K562 treated with DMSO at 1 percent for 12 hours (cell line): ENCODE results near the gene OTOP3. TPM values are rescaled to one million over a fixed set of nuclear protein-coding genes. Genes with fewer than 3 reads are reported as not detected.

Source experiments
- total RNA-seq: library from RNA; unstranded; fragments of 300-600 nt; gene quantifications from 2 replicates; pipeline ENCODE4 v1.2.3, GENCODE V29; 2022; ENCODE audit not compliant: insufficient read depth

OTOP3 gene, protein sequence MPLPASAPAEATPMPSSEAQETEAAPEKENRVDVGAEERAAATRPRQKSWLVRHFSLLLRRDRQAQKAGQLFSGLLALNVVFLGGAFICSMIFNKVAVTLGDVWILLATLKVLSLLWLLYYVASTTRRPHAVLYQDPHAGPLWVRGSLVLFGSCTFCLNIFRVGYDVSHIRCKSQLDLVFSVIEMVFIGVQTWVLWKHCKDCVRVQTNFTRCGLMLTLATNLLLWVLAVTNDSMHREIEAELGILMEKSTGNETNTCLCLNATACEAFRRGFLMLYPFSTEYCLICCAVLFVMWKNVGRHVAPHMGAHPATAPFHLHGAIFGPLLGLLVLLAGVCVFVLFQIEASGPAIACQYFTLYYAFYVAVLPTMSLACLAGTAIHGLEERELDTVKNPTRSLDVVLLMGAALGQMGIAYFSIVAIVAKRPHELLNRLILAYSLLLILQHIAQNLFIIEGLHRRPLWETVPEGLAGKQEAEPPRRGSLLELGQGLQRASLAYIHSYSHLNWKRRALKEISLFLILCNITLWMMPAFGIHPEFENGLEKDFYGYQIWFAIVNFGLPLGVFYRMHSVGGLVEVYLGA
- not detected in 2 replicates for total RNA-seq

GRCh38 chr17:74935585-74936469 is at the start of gene OTOP3:
Gene OTOP3 (plus strand): TSS chr17:74935898. CDS start chr17:74935922, 24 bp downstream.

DNA sequence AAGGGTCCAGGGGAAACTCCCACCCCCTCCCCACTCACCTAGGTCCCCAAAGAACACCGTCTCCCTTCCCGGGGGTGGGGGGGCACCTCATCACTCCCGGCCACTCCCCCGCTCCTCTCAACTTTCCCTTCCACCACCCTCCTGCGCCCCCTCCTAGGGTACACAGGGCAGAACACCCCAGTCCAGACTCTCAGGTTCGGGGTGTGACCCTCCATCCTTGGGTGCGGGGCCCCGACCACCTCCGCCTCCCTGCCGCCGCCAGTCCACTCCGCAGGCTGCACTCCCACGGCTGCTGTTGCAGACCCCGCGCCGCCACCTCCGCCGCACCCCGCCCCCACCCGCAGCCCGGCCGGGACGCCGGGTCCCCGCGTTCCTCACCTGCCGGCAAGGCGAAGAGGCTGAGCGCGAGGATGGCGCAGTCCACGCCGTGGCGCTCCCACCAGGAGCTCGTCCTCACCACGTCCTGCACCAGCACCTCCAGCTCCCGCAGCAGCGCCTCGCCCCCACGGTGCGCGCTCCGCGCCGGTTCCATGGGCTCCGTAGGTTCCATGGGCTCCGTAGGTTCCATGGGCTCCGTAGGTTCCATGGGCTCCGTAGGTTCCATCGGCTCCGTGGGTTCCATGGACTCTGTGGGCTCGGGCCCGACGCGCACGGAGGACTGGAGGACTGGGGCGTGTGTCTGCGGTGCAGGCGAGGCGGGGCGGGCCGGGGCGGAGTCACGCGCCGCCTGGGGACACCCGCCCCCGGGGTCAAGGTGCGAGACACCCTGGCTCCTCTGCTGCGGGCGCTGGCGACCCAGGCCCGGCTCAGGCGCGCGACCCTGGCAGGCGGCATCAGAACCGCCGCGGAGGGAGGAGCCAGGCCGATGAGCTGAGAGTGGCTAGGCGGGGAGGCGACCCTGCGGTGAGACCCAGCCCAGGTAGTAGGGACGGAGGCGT is 42.5 kb upstream of the OTOP3 start, which contains the start of gene FADS6:
TSS of gene FADS6 (minus strand) at position 660 of the 938 bp plus-strand sequence. CDS start at position 622, 38 bp downstream.

DNA sequence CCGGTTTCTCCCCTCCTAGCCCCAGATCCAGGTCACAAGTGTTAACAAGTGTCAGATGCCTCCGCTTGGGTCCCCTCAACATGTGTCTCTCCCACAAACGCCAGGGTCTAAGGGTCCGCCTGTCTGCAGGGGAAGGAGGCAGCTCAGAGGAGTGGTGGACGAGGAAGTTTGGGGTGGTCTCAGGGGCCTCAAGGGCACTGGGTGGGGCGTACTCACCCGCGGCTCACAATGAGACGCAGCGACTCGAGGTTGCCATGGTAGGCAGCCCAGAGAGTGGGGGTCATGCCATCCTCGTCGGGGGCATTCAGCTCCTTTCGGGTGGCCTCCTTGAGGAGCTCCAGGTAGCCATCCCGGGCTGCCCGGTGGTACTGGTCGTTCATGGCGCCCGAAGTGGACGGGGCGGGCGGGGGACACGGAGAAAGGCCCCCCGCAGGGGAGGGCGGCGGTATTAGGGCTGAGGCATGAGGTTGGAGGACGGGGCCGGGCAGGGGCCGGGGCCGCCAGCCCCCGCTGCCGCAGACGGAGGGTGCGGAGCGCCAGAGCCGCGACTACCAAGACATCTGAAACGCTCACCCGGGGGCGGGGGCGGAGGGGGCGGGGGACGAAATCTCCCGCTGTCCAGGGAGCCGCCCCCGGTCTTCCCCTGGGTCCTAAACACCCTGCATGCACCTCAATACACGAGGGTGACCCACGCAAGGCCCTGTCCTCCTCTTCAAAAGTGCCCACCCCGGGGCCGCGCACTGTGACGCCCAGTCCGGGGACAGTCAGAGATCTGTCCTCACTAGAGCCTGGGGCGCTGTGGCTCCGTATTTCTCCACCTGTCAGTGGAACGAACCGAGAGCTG is 12.8 kb upstream of the OTOP3 start, which contains the start of gene USH1G:
TSS of gene USH1G (minus strand) at position 562 of the 844 bp plus-strand sequence. CDS start at position 380, 182 bp downstream.

DNA sequence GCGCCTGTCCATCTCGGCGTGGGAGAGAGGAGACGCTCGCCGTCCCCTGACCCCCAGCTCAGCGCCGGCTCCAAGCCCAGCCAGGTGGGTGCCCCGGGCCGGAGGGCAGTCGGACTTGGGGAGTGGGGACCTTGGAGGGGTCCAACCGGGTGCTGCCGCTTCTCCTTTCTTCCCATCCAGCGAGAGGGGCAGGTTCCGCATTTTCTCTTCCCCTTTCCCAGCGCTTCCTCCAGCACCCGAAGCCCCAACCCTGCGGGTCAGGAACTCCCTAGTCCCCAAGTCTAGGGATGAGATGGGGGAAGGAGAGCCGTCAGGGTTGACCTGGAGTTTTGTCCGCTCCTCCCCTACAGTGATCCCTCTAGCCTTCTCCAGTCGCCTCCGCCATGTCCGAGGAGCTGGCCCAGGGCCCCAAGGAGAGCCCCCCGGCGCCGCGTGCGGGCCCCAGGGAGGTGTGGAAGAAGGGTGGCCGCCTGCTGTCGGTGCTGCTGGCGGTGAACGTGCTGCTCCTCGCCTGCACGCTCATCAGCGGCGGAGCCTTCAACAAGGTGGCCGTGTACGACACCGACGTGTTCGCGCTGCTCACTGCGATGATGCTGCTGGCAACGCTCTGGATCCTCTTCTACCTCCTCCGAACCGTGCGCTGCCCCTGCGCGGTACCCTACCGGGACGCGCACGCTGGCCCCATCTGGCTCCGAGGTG is 11.3 kb upstream of the OTOP3 start, which contains the start of gene OTOP2:
TSS of gene OTOP2 (plus strand) at position 24 of the 699 bp plus-strand sequence. CDS start at position 384, 360 bp downstream.

GRCh38 chr17:74972107-74972972 is 36.6 kb downstream of the OTOP3 start, which contains the start of gene HID1:
Gene HID1 (minus strand): TSS chr17:74972759. CDS start chr17:74972656, 103 bp downstream.

DNA sequence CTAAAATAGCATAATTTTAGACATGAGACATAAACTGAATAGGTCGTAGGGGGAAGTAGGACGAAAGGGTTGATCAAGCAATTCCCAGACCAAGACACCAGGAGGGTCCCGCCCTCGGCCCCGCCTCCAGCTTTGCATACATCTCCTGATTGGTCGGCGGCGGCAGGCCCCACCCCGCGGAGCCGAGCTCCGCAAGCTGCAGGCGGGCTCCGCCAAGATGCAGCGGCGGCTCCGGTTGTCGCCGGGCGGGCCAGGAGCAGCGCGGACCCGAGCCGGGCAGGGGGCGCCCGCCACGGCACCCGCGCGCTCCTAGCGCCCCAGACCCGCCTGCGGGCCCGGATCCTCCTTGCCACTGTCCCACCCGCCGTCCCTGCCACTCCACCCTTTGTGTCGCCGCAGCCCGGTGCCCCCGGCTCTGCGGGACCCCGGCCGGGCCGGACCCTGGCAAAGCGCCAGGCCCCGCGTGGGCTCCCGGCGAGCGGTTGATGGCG is 51.8 kb downstream of the OTOP3 start, which contains the start of gene CDR2L:
TSS of gene CDR2L (plus strand) at position 215 of the 491 bp plus-strand sequence. CDS start 412 bp downstream, outside the sequence.

Other genes starting within 250 kb of the OTOP3 start
- gene CD300LF, start 223.0 kb upstream of the OTOP3 start, total RNA-seq, result not detected in 2 replicates
- gene RAB37, start 198.6 kb upstream of the OTOP3 start, total RNA-seq, result not detected in 2 replicates
- 53.0 and 73.8 TPM in 2 replicates for gene NHERF1, start 187.3 kb upstream of the OTOP3 start, total RNA-seq
- gene NAT9, start 159.6 kb upstream of the OTOP3 start, total RNA-seq, result 22.2 and 29.1 TPM in 2 replicates
- gene GRIN2C, start 76.0 kb upstream of the OTOP3 start, total RNA-seq, result 0.36 and 0.42 TPM in 2 replicates
- gene FDXR, start 62.9 kb upstream of the OTOP3 start, total RNA-seq, result 61.2 and 87.6 TPM in 2 replicates
- 0.78 TPM in 1 of 2 replicates, not detected in the other for gene FADS6, start 42.3 kb upstream of the OTOP3 start, total RNA-seq
- 0.86 and 1.2 TPM in 2 replicates for gene USH1G, start 12.6 kb upstream of the OTOP3 start, total RNA-seq
- gene OTOP2, start 11.6 kb upstream of the OTOP3 start, total RNA-seq, result 0.31 and 0.40 TPM in 2 replicates
- gene HID1, start 36.9 kb downstream of the OTOP3 start, total RNA-seq, result 5.2 and 5.4 TPM in 2 replicates
- gene CDR2L, start 51.7 kb downstream of the OTOP3 start, total RNA-seq, result 10.4 and 14.9 TPM in 2 replicates
- 57.3 and 66.7 TPM in 2 replicates for gene MRPL58, start 76.8 kb downstream of the OTOP3 start, total RNA-seq
- 403 and 525 TPM in 2 replicates for gene ATP5PD, start 111.1 kb downstream of the OTOP3 start, total RNA-seq
- gene KCTD2, start 111.3 kb downstream of the OTOP3 start, total RNA-seq, result 21.3 and 36.3 TPM in 2 replicates
- 3.1 and 5.8 TPM in 2 replicates for gene SLC16A5, start 152.1 kb downstream of the OTOP3 start, total RNA-seq
- 27.7 and 30.8 TPM in 2 replicates for gene ARMC7, start 174.1 kb downstream of the OTOP3 start, total RNA-seq
- 45.6 and 55.6 TPM in 2 replicates for gene NT5C, start 195.8 kb downstream of the OTOP3 start, total RNA-seq
- 109 and 120 TPM in 2 replicates for gene JPT1, start 218.6 kb downstream of the OTOP3 start, total RNA-seq
- 150 and 159 TPM in 2 replicates for gene SUMO2, start 247.1 kb downstream of the OTOP3 start, total RNA-seq